ENCODE data around the gene ANKS6.

The ANKS6 gene

DNA sequence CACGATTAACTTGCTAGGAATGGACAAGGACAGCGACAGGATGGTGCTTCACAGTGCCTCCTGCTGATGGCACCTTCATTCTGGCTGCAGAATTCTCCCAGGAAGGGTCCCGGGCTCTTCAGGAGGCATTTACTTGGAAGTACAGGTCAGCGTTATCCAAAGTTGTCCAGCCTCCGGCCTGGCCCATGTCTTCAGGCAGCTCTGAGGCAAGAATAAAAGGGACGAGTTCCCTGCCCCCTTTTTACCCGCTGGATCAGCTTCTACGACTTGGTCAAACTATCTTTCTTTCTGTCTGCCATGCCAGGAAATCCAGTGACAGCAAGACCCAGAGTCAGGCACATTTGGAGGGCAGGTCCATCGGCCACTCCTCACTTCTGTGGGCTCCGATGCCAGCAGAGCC is 64.3 kb downstream of the ANKS6 start:
- no peak for DNase-seq

DNA sequence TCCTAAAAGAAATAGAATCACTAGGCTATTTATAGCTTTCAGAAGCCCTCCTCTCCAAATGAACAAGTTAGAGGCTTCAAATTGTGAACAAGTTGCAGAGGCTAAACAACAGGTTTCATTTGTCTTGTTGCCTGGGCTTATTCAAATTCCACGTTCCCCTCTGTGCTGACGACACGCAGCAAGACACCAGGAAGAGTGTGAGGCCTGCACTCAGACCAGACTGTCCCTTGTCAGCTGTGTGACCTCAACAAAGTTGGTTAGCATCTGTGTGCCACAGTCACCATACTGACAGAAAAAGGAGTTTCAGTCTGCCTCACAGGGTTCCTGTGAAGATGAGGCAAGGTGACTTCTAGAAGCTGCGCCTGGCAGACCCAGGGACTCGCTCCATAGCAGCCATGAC is 65.5 kb downstream of the ANKS6 start:
- DNase-seq: no peak

DNA sequence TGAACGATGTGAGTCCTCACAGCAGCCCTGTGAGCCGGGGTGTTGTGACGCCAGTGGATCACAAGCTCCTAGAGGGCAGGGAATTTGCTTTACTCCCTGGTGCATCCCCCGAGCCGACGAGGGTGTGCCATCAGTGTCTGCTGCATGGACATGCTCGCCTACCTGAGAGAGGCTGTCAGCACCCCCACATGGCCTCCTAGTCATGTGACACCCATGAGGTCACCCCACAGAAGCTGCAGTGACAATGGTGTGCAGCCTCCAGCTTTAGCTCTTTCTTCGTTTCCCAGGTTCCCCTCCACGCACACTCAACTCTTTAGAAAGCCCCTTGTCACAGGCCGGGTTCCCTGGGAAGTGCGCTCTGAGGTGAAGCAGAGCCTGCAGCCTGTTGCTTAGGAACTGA is 67.9 kb downstream of the ANKS6 start:
- DNase-seq: no peak

DNA sequence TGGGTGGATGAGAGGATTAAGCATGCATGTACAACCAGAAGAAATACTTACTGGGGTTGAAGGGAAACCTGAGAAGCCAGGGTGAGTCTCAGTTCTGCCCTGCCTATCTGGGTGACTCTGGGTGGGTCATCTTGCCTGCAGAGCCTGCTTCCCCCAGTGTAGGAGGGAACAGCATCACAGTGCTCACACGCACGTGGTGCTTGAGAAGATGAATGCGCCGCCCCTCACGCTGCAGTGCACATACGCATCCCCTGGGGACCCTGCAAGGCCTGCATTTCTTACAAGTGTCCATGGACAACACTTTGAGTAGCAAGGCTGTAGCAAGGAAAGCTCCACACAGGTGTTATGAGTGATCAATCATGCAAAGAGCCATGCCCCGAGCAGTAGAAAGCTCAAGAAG is 68.9 kb downstream of the ANKS6 start:
- no peak for DNase-seq

DNA sequence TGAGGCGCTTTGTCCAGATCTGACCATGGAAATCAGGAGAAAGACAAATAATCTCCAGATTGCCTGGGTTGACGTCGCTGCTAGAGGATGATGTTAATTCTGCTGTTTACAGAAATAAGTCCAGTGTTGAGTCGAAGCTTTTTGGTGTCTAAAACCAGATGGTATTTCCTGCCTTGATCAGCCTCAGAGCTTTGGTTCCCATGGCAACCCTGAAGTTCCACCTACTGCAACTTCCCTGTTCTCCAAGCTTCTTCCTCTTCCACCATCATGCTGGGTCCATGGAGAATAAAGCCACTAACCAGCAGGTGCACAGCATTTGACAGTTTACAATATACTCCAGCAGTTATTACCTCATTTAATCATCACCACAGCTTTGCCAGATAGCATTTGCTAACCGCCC is 69.6 kb downstream of the ANKS6 start:
- peak; percentile 51 for DNase-seq

DNA sequence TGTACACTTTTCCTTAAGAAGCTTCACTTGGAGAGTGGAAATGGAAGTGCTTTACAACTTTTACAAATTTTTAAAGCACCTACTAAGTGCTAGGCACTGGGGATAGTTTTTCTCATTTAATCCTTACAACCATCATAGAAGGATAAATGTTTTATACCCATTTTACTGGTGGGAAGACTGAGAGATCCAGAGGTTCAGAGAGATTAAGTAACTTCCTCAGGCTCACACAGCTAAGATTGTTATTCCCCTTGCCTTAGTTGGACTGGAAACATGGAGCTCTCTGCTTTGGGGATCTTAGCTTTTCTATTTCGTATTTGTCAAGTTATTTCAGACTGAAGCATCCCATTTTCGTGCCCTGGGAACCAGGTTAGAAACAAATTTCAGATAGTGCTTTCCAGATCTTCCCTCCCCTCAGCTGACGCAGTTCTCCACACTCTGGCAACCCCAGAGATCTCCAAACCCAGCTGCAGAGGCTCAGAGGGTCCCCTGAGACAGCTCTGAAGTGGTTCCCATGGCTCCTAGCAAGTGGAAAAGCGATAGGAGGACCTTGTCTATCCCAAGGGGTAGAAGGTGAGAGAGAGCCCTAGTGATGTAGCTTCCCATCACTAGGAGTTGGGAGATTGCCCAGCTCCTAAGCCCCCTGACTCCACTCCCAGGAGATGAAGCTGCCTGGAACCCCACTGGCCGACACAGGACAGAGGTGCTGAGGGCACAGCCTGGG is 71.4 kb downstream of the ANKS6 start:
- DNase-seq: no peak

DNA sequence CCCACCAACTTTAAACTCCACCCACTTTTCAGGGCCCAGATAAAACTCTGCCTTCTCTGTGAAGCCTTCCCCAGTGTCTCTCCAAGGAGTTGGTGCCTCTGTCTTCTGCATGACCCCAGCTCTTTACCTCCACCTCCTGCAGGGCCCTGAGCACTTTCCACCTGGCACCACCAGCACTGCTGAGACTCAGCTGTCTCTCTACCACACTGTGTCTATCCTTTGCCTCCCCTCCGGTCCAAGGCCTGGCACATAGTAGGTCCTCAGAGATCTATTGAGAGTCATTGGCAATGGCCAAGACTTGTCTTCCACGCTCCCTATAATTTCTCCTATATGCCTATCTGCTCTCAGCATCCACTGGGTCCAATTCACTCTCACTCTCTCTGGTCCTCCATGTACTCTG is 74.7 kb downstream of the ANKS6 start:
- DNase-seq: no peak

DNA sequence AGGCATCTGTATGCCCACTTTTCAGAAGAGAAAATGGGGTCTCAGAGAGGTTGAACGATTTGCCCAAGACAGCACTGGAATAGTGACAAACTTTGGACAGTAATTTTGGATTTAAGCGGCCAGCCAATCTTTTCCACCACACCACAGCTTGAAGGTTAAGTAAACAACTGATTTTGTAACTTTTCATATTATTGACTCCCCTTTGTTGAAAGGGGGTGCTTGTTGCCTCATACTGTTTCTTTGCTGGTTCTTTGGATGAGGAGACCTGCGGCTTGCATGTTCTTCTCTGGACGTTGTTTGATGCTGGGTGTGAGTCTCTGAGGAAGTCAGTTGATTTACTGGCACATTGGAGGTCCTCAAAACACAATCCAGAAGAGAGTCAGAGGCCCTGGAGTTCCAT is 76.0 kb downstream of the ANKS6 start:
- DNase-seq: no peak

DNA sequence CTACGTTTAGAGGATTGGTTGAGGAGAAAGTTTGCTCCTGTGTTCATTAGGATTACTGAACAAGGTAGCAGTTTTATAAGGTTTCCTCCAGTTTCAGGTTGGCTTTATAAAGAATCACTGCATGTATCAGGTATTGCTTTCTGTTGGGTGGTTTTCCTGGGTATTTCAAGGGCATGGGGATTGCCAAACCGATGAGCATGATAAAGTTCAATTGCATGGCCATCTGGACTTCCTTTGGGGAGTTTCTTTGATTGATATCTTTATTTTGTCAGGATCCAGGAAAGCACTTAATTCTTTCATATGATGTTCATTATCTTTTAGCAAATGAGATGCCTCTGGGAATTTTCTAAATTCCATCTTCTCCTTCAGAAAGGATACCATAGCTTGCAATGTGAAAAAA is 77.3 kb downstream of the ANKS6 start:
- DNase-seq: no peak

DNA sequence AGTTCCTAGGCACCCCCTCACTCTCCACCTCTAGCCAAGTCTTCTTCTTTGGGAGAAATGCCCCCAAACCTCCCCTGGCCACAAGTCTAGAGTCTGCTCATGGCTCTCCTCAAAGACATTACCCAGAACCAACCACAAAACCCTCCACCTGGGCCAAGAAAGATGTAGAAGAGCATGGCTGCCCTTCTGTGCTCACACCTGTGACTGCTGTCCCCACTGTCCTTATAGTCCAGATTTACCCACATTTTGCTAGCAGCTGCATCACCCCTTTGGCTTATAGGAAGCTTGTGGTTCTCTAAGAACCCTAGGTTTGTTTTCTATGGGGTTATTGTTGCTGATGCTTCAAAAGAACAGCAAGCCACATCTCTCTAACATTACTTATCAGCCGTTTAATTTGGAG is 81.5 kb downstream of the ANKS6 start:
- DNase-seq: no peak

DNA sequence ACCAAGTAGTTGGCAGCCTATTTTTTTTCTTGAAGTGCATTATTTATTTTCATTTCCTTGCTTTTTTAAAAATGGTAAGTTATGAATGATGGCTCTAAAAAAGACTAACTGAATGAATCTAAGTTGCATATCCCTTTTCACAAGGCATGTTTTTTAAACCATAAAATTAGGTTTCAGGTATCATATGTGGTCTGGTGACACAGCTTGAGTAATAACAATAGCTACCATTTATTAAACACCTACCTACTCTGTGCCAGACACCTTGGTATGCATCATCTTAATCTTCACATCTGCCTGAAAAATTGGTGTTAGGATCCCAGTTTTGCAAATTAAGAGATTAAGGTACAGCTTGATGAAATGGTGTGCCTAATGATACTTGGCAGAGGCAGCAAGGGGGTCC is 83.4 kb downstream of the ANKS6 start:
- DNase-seq: no peak

DNA sequence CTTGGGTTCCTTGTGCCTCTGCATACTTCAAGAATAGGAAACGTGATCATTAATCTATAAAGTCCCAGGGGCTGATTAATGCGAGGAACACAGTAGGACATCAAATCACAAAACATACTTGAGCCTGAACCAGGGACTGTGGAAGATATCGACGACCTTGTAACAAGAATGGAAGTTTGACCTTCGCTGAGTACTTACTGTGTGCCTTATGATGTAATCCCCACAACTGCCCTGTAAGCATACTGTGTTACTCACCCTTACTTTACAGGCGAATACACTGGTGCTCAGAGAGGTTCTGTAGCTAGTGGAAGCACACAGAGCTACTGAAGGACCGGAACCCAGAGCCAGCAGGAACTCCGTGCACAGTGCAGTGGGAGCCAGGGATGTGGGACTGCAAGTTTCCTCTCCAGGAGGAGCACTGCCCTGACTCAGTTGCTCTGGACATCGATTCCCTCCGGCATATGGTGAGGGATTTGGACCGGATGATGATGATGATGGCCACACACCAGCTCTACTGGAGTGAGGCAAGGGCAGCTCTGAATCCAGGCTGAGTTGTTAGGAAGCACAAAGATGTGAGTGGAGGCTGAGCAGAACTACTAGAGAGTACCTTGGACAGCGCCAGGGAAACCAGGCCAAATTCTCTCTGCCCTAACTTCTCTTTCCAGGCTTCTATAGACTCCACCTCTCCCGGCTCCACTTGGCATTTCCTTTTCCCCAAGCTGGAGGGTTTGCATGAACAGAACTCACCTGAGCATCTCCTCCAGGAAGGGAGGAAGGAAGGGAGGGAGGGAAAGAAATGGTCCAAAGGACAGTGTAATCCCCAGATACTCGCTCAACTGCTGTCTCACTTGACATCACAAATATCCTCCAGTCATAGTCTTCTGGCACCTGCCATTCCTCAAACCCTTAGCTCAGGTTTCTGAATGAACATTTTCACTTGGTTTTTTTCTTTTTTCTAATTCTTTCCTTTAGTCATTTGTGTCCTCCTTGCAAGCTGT is 86.1 kb downstream of the ANKS6 start:
- peak; percentile 11 for DNase-seq

DNA sequence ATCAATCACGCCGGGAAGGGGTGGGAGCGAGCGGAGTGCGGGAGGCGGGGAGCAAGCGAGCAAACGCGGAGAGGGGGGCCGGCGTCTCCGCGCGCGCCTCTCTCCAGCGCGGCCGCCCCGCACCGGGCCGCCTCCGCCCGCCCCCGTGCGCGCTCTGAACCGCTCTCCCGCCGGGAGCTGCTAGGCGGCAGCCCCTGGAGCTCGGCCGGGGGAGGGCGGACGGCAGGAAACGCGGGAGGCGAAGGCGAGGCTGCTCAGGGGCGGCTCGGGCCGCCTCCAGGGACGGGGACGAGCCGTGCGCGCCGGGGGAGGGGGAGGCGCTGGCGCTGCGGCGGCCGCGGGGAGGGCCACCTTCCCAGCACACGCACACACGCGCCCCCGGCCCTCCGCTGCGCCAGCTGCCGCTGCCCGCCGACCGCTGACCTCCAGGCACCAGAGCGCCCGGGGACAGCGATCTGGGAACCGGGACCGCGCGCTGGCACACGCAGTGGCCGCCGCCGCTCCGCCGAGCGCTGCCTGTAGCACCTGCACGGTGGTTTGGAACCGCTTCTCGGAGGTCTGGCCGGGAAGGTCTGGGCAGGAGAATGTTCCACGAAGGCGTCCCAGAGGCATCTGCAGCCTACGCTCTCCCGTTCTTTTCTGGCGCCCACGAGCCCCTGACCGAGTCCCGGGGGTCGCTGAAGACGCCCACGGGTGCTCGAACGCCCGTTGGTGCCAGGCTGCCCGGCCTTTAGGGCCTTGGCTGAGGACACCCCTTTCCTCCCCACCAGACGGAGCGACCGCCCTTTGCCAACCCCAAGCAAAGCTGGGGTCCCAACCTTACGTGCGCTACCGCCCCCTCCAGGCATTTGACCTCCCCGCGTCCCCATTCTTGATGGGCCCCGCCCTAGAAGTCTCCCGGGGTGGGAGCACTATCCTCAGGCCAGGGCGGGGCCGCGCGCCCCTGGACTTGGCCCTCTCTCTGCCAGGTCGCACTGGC is 87.1 kb downstream of the ANKS6 start, which contains the start of gene GABBR2:
Gene GABBR2, minus strand, starts transcription at position 3 of the 979 bp plus-strand sequence. CDS start 198 bp downstream, outside the sequence.
- DNase-seq: no peak

DNA sequence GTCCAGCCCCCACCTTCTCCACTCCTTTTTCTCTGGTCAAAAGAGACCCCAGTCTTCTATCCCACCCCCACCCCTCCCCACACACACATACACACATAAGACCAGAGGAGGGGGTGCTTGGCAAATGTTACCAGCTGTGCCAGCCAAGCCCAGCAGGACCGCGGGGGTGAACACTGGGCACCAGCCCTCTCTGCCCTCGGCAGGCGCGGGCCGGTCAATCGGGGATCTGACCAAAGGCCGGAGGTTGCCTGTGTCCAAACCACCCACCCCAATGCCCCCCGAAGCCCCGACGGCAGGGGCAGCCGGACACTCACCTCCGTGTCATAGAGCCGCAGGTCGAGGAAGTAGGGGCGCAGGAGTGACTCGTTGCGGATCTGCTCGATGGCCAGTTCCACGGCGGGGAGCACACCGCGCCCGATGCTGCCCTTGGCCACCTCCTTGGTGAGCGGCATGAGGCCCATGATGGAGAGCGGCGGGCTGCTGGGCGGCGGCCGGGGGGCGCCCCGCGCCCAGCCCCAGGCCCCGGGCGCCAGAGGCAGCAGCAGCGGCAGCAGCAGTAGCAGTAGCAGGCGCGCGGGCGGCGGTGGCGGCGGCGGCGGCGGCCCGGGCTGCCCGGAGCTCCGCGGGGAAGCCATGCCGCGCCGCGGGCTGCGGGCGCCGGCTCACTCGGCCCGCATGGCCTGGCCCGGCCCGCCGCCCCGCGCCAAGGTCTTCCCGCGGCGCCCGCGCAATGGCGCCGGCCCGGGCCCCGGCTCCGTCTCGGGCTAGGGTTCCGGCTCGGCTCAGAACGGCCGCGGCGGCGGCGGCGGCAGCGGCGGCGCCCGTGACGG is 88.0 kb downstream of the ANKS6 start:
- no peak for DNase-seq

DNA sequence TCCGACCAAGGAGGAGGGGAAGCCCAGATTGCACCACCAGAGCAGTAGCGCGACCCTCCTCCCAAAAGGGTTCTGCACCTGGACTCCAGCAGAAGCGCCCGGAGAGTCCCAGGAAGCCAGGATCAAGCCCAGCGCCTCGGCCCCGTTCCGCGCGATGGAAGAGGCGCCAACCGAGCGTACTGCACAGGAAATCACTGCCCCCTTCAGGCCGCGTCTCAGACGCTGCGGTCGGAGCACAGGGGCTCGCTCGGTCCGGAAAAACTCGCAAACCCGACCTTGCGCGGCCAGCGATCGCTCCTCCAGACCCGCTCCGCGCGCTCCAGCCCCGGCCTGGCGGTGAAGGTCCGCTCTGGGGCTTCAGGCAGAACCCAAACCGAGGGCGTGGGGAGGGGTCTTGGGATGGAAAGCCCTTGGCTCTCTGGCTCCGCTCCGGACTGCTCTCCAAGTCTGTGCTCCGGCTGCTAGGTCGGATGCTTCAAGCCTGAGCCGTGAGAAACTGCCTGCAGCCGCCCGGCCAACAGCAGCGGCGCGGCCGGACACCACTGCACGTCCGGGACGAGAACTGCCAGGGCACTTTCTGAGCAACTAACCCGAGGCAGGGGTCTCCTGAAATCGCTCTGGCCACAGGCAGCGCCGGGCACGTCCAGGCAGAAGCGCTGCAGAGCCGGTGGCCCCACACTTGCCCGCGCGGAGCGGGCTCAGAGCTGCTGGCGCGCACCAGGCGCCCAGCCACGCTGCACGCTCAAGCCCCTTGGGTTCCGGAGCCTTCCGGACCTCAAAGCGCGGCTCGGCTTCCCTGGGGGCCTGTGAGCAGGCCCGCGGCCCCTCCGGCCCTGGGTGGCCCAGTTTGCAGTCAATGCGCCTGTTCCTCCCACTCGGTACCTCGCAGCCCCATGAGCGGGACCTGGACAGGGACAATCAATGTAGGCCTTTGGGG is 88.9 kb downstream of the ANKS6 start:
- peak; percentile 36 for DNase-seq

DNA sequence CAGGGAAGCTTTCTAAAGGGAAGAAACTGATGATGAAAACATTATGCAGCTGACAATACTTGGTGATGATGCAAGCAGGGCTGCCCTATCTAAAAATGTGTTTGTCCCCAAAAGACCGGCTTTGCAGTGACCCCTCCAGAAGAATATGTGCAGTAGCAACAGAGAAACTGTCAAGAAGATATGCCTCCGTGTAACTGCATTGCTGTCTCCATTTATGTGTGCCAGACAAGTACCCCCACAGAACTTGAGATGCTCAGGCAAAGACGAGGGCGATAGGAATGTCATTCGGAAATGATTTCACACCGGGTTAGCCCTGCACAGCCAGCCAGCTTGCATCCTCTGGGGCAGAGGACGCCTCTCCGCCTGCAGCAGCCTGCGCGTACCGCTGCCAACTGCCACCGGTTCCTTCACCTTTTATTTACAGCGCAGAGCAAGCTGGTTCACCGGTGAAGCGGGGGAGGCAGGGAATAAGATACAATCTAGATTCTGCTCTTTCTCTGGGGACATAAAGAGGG is 89.6 kb downstream of the ANKS6 start:
- DNase-seq: no peak

DNA sequence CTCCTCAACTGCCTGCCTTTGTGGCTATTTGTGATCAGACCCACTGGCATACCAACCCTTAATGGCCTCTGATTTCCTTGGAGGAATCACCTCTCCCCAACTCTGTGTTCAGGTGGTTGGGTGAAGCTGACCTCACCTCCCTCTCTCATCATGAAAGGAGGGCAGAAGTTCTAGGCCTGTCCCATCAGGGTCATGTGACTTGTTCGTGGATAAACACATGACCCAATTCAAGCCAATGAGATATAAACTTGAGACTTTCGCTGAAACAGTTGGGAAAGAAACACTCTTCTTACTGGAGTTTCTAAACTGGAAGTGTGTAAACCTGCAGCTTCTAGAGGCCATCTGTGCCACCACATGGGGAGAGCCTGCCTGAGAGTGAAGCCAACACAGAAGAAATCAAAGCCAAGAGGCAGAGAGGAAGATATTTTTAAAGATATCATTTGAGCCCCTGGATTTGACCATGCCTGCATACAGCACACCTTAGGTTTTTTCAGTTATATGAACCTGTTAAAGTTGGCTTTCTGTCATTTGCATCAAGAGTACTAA is 93.4 kb downstream of the ANKS6 start:
- DNase-seq: no peak

DNA sequence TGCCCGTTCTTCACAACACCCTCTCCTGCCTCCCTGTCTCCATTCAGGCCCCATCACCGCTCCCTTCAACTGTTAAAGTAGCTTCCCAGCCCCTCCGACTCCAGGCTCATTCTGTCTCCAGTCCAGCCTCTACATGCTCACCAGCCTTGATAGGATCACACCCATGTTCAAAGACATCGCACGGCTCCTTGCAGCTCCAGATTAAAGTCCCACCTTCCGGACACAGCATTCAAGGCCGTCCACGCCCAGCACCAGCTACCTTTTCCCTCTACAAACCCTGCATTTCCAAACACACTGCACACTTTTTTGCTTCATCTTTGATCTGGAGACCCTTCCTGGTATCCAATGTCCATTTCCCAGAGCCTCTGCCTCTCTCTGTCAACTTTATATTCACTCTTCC is 94.0 kb downstream of the ANKS6 start:
- DNase-seq: no peak

DNA sequence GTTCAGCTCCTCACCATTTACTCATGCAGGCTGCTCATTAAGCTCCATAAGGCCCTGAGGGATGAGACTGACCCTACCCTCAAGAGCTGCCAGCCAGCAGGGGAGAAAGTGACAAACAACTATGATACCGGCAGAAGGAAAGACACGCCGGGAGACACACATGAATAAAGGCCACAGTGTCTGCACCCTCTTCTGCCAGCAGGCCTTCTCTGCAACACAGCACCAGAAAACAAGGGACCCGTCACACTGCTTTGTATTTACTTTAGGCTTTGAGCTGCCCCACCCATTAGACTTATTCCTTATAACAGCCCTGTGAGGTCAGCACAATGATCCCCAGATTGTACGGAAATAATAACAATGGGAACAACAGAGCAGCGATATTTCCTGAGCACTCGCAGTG is 94.8 kb downstream of the ANKS6 start:
- no peak for DNase-seq

DNA sequence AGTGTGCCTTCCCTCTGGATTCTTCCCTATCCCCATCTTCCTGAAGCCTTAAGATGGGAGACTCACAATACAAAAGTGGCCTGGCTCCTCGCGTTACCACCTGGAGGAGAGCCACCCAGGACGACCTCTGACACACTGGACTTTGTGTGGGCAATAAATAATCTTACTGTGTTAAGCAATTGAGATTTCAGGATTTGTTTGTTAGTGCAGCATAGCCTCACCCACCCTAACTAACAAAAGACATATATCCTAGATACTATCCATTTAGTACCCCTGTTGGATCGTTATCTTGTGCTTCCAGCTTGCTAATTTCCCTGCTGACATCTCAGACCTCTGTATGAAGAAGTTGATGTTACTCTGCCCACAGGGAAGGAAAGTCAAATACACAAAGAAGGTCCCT is 95.6 kb downstream of the ANKS6 start:
- DNase-seq: no peak
